ENCODE measurements around the gene PRKD1. TPM values are rescaled to one million over a fixed set of nuclear protein-coding genes. Genes with fewer than 3 reads are reported as not detected.

PRKD1 gene
- total and polyA plus RNA-seq, 10 donors: 1.0 to 8.9 (median 4.5) TPM

- TF ChIP-seq POLR2AphosphoS5 (IDR thresholded peaks at IDR 0.05) (no peak), CTCF (IDR thresholded peaks at IDR 0.05 in 8 of 11, conservative IDR thresholded peaks at IDR 0.05 in 3 of 11) (no peak), POLR2A (IDR thresholded peaks at IDR 0.05) (no peak)
- H3K36me3 ChIP-seq: no peaks in the 10 kb centered on the region
- H3K27ac ChIP-seq: no peak overlapping the region
- WGBS, 5 donors: 65 to 80% (median 70%) methylated on average over 5 of the region's 5 CpGs
- H3K27me3 ChIP-seq (replicated peaks in 1 of 7): no peaks in the 10 kb centered on the region
- no peak overlapping the region for H3K4me3 ChIP-seq
- H3K9me3 ChIP-seq: no peaks in the 10 kb centered on the region
- DNase-seq: no peak
- intact Hi-C loops (cut with DNase I; ENCODE audit: low total_unique reads): no loop called here
- H3K4me1 ChIP-seq: peaks cover 0 to 11% (median 0%) of the 10 kb centered on the region in 6 donors
Measured at GRCh38 chr14:29741909-29742401, 185.7 kb downstream of the PRKD1 start.

GRCh38 chr14:29740491-29740890 lies 187.2 kb downstream of the PRKD1 start:
- Histone ChIP-seq H3K27me3 (replicated peaks in 1 of 7) (no peaks in the 10 kb centered on the region), H3K36me3 (no peaks in the 10 kb centered on the region), H3K27ac (no peak overlapping the region), H3K4me3 (no peak overlapping the region), H3K4me1 (peaks cover 0 to 11% (median 0%) of the 10 kb centered on the region in 6 donors), H3K9me3 (peaks cover 0 to 3% (median 0%) of the 10 kb centered on the region in 8 donors)
- no peak for DNase-seq
- intact Hi-C loops (cut with DNase I; ENCODE audit: low total_unique reads): no loop called here
- TF ChIP-seq POLR2AphosphoS5 (IDR thresholded peaks at IDR 0.05) (no peak), CTCF (IDR thresholded peaks at IDR 0.05 in 8 of 11, conservative IDR thresholded peaks at IDR 0.05 in 3 of 11) (no peak), POLR2A (IDR thresholded peaks at IDR 0.05) (no peak)

GRCh38 chr14:29738950-29739349 lies 188.7 kb downstream of the PRKD1 start:
- no peak for TF ChIP-seq POLR2A (IDR thresholded peaks at IDR 0.05)
- no peak for TF ChIP-seq CTCF (IDR thresholded peaks at IDR 0.05 in 8 of 11, conservative IDR thresholded peaks at IDR 0.05 in 3 of 11)
- TF ChIP-seq POLR2AphosphoS5 (IDR thresholded peaks at IDR 0.05): no peak
- intact Hi-C loops (cut with DNase I; ENCODE audit: low total_unique reads): no loop called here
- WGBS, 5 donors: 78 to 100% (median 85%) methylated on average over 1 of the region's 1 CpG
- H3K9me3 ChIP-seq: peaks cover 0 to 3% (median 0%) of the 10 kb centered on the region in 8 donors
- peaks cover 0 to 11% (median 0%) of the 10 kb centered on the region in 6 donors for H3K4me1 ChIP-seq
- no peak overlapping the region for H3K4me3 ChIP-seq
- no peaks in the 10 kb centered on the region for H3K36me3 ChIP-seq
- no peaks in the 10 kb centered on the region for H3K27me3 ChIP-seq (replicated peaks in 1 of 7)
- no peak overlapping the region for H3K27ac ChIP-seq
- no peak for DNase-seq

DNA sequence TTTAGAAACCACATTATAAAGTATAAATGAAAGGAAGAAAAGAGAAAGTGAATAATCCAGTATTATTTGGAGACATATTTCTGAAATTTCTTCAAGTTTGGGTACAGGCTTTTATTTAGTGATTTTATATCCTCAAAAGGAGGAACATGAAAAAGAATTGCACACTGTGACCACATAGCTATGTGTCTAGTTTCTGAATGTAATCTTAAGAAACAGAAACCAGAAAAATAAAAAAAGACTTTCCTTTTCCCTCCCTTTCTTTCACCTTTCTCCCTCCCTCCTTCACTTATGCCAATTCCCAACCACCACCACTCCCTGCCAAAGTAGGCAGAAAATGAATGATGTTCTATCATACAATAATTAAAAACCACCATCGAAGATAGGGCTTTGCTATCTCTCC lies 189.6 kb downstream of the PRKD1 start:
- Histone ChIP-seq H3K9me3 (peaks cover 0 to 3% (median 0%) of the 10 kb centered on the region in 8 donors), H3K27ac (no peak overlapping the region), H3K27me3 (replicated peaks in 1 of 7) (no peaks in the 10 kb centered on the region), H3K36me3 (no peaks in the 10 kb centered on the region), H3K4me1 (peaks cover 0 to 11% (median 0%) of the 10 kb centered on the region in 6 donors), H3K4me3 (no peak overlapping the region)
- TF ChIP-seq POLR2A (IDR thresholded peaks at IDR 0.05) (no peak), CTCF (IDR thresholded peaks at IDR 0.05 in 8 of 11, conservative IDR thresholded peaks at IDR 0.05 in 3 of 11) (no peak), POLR2AphosphoS5 (IDR thresholded peaks at IDR 0.05) (no peak)
- intact Hi-C loops (cut with DNase I; ENCODE audit: low total_unique reads): no loop called here
- WGBS, 5 donors: 63 to 84% (median 76%) methylated on average over 1 of the region's 1 CpG
- DNase-seq: no peak

All from spleen (tissue), 11 donors.